Activated CD8-positive, alpha-beta memory T cell treated with anti-CD3 and anti-CD28 coated beads, Interleukin-2, amount 10 ng/mL, durations not matched to agents 7 days and 5 days (primary cell): ENCODE data around the gene SLX4. TPM values are rescaled to one million over a fixed set of nuclear protein-coding genes. Genes with fewer than 3 reads are reported as not detected.
A peak's percentile ranks its signal among the peaks of the same experiment; 100 is the strongest.

ENCODE experiments used
- ATAC-seq: fragments of 150-1000 bp; cut with Tn5 transposase; one replicate; pipeline ENCODE4 v1.10.0; 2021; ENCODE audit warnings: moderate library complexity
- CTCF ChIA-PET: fragments of 350-600 bp; sonication (Branson Sonifier 250); formaldehyde crosslinking; loops from one replicate; lab custom pipeline; 2021; ENCODE audit warnings: antibody characterized with exemption; lab: Charles Lee
- DNase-seq: peaks from one replicate; pipeline ENCODE4 v3.0.0-alpha.2; 2020
- H3K27ac Mint-ChIP-seq: one replicate; pipeline ENCODE4 v1.8.0; 2021; ENCODE audit warnings: mild to moderate bottlenecking, mixed read lengths
- H3K27me3 Mint-ChIP-seq: one replicate; pipeline ENCODE4 v1.8.0; 2021; ENCODE audit warnings: mixed read lengths
- H3K36me3 Mint-ChIP-seq: one replicate; pipeline ENCODE4 v1.8.0; 2021; ENCODE audit warnings: mild to moderate bottlenecking, mixed read lengths
- H3K4me1 Mint-ChIP-seq: one replicate; pipeline ENCODE4 v1.8.0; 2021; ENCODE audit warnings: mixed read lengths
- H3K4me3 Mint-ChIP-seq: one replicate; pipeline ENCODE4 v1.8.0; 2021; ENCODE audit warnings: mild to moderate bottlenecking, moderate library complexity, mixed read lengths
- H3K9me3 Mint-ChIP-seq: one replicate; pipeline ENCODE4 v1.8.0; 2022; ENCODE audit warnings: low read depth, mixed read lengths
- total RNA-seq, 2 experiments: library from RNA; stranded (reverse); gene quantifications; one replicate each; pipeline ENCODE4 v1.2.3, GENCODE V29; 2021

The SLX4 gene
- total RNA-seq, 2 experiments from 2014 or later, result 19.0 to 24.6 TPM

GRCh38 chr16:3646348-3646920 lies 35.0 kb upstream of the SLX4 start:
- Mint-ChIP-seq H3K27ac (peak overlapping the region; percentile 20), H3K27me3 (no peaks in the 10 kb centered on the region), H3K4me1 (peaks cover 14% of the 10 kb centered on the region), H3K36me3 (peaks cover 3% of the 10 kb centered on the region), H3K4me3 (no peak overlapping the region), H3K9me3 (no peaks in the 10 kb centered on the region)
- peak; percentile 41 for DNase-seq
- CTCF ChIA-PET, result interaction anchor here (1.2 kb wide), 1 partner anchor 18 kb away, joined by 3 read pairs; no protein-coding TSS in a partner anchor
- no peak for ATAC-seq

- Mint-ChIP-seq H3K27me3 (no peaks in the 10 kb centered on the region), H3K27ac (peak overlapping the region; percentile 20), H3K9me3 (no peaks in the 10 kb centered on the region), H3K36me3 (peaks cover 3% of the 10 kb centered on the region), H3K4me3 (no peak overlapping the region), H3K4me1 (peaks cover 14% of the 10 kb centered on the region)
- DNase-seq (peak; percentile 31), ATAC-seq (no peak)
- CTCF ChIA-PET, result interaction anchor here (1.2 kb wide), 1 partner anchor 19 kb away, joined by 3 read pairs; no protein-coding TSS in a partner anchor
Measured at GRCh38 chr16:3645504-3646347, 34.3 kb upstream of the SLX4 start.

GRCh38 chr16:3645108-3645503 lies 33.7 kb upstream of the SLX4 start:
- no peaks in the 10 kb centered on the region for H3K27me3 Mint-ChIP-seq
- CTCF ChIA-PET, result no interaction called here
- H3K36me3 Mint-ChIP-seq, result no peaks in the 10 kb centered on the region
- DNase-seq, result no peak
- H3K27ac Mint-ChIP-seq, result no peak overlapping the region
- H3K9me3 Mint-ChIP-seq, result no peaks in the 10 kb centered on the region
- H3K4me3 Mint-ChIP-seq, result no peak overlapping the region
- H3K4me1 Mint-ChIP-seq, result peaks cover 14% of the 10 kb centered on the region
- ATAC-seq, result no peak

GRCh38 chr16:3643095-3643730 lies 31.8 kb upstream of the SLX4 start:
- no peak for ATAC-seq
- CTCF ChIA-PET, result interaction anchor here (1.0 to 1.4 kb wide), 2 partner anchors 11 to 16 kb away, joined by 3 to 6 read pairs; partner anchors contain the start of gene DNASE1
- peaks cover 2% of the 10 kb centered on the region for H3K36me3 Mint-ChIP-seq

GRCh38 chr16:3642397-3643094 lies 31.1 kb upstream of the SLX4 start:
- ATAC-seq (no peak), DNase-seq (peak; percentile 23)
- Mint-ChIP-seq H3K9me3 (no peaks in the 10 kb centered on the region), H3K27me3 (no peaks in the 10 kb centered on the region), H3K36me3 (peaks cover 2% of the 10 kb centered on the region), H3K27ac (no peak overlapping the region), H3K4me3 (no peak overlapping the region), H3K4me1 (peaks cover 20% of the 10 kb centered on the region)
- CTCF ChIA-PET, result no interaction called here

More at GRCh38 chr16:3643095-3643730, 31.8 kb upstream of the SLX4 start:
- DNase-seq, result peak; percentile 30
- Mint-ChIP-seq H3K4me3 (no peak overlapping the region), H3K27me3 (no peaks in the 10 kb centered on the region), H3K4me1 (peaks cover 16% of the 10 kb centered on the region), H3K9me3 (no peaks in the 10 kb centered on the region), H3K27ac (no peak overlapping the region)

GRCh38 chr16:3641801-3642396 lies 30.5 kb upstream of the SLX4 start:
- H3K4me3 Mint-ChIP-seq, result no peak overlapping the region
- H3K9me3 Mint-ChIP-seq, result no peaks in the 10 kb centered on the region
- no peak overlapping the region for H3K27ac Mint-ChIP-seq
- H3K4me1 Mint-ChIP-seq, result peaks cover 27% of the 10 kb centered on the region
- no peaks in the 10 kb centered on the region for H3K27me3 Mint-ChIP-seq
- H3K36me3 Mint-ChIP-seq, result peaks cover 2% of the 10 kb centered on the region
- CTCF ChIA-PET, result no interaction called here
- DNase-seq (no peak), ATAC-seq (no peak)

- H3K4me3 Mint-ChIP-seq, result no peak overlapping the region
- H3K27me3 Mint-ChIP-seq, result no peaks in the 10 kb centered on the region
- peaks cover 2% of the 10 kb centered on the region for H3K36me3 Mint-ChIP-seq
- CTCF ChIA-PET, result no interaction called here
- no peak overlapping the region for H3K27ac Mint-ChIP-seq
- ATAC-seq (no peak), DNase-seq (peak; percentile 31)
- peaks cover 23% of the 10 kb centered on the region for H3K4me1 Mint-ChIP-seq
- no peaks in the 10 kb centered on the region for H3K9me3 Mint-ChIP-seq
Measured at GRCh38 chr16:3640632-3641501, 29.5 kb upstream of the SLX4 start.

GRCh38 chr16:3640207-3640606 lies 28.8 kb upstream of the SLX4 start:
- Mint-ChIP-seq H3K36me3 (peaks cover 3% of the 10 kb centered on the region), H3K4me3 (no peak overlapping the region), H3K4me1 (peaks cover 17% of the 10 kb centered on the region), H3K27ac (no peak overlapping the region), H3K27me3 (no peaks in the 10 kb centered on the region), H3K9me3 (no peaks in the 10 kb centered on the region)
- peak; percentile 14 for DNase-seq
- ATAC-seq, result no peak
- CTCF ChIA-PET, result interaction anchor here (1.6 kb wide), 1 partner anchor 14 kb away, joined by 5 read pairs; no protein-coding TSS in a partner anchor

- DNase-seq, result peak; percentile 34
- H3K36me3 Mint-ChIP-seq, result peaks cover 3% of the 10 kb centered on the region
- H3K4me3 Mint-ChIP-seq, result no peak overlapping the region
- no peak for ATAC-seq
- peaks cover 17% of the 10 kb centered on the region for H3K4me1 Mint-ChIP-seq
- H3K9me3 Mint-ChIP-seq, result no peaks in the 10 kb centered on the region
- no peaks in the 10 kb centered on the region for H3K27me3 Mint-ChIP-seq
- H3K27ac Mint-ChIP-seq, result no peak overlapping the region
- CTCF ChIA-PET, result interaction anchor here (1.6 kb wide), 1 partner anchor 13 kb away, joined by 5 read pairs; no protein-coding TSS in a partner anchor
Measured at GRCh38 chr16:3638916-3639644, 27.7 kb upstream of the SLX4 start.

GRCh38 chr16:3637371-3637923 lies 26.0 kb upstream of the SLX4 start:
- Mint-ChIP-seq H3K36me3 (peaks cover 3% of the 10 kb centered on the region), H3K9me3 (no peaks in the 10 kb centered on the region), H3K27ac (peak overlapping the region; percentile 32), H3K4me3 (no peak overlapping the region), H3K27me3 (no peaks in the 10 kb centered on the region), H3K4me1 (peaks cover 17% of the 10 kb centered on the region)
- CTCF ChIA-PET, result interaction anchor here (1.4 to 1.7 kb wide), 3 partner anchors 8 to 26 kb away, joined by 4 to 5 read pairs (median 5); partner anchors contain the start of gene SLX4
- peak; percentile 51 for DNase-seq
- ATAC-seq, result peak; percentile 61
